ENCODE measurements around the gene ZFP36L2. TPM values are rescaled to one million over a fixed set of nuclear protein-coding genes. Genes with fewer than 3 reads are reported as not detected.

Gene ZFP36L2
- polyA plus RNA-seq, 1 of the 3 experiments (the other 2 are of a cell fraction), result 18.4 TPM

- POLR2A ChIA-PET, result no interaction called here
- CTCF ChIA-PET, result interaction anchor here (1.4 to 16.3 kb wide), 5 partner anchors 10 to 270 kb away, joined by 5 to 299 read pairs (median 22); no protein-coding TSS in a partner anchor
- Histone ChIP-seq H2AFZ (ENCODE audit: low read depth) (no peak overlapping the region), H3K4me1 (ENCODE audit: control insufficient read depth in 1 of 2, insufficient read depth in 2 of 2, low read depth in 1 of 2, low read length in 1 of 2) (peaks cover 36 to 42% of the 10 kb centered on the region in 2 experiments; a peak in 3 of 4 replicates), H3K27ac (ENCODE audit: low read depth in 2 of 2, low read length in 1 of 2) (no peak overlapping the region), H3K9me2 (no peaks in the 10 kb centered on the region), H3K4me3 (ENCODE audit: low read depth in 2 of 2, low read length in 1 of 2) (no peak overlapping the region), H3K27me3 (ENCODE audit: insufficient read depth) (no peaks in the 10 kb centered on the region), H3F3A (replicated peaks; ENCODE audit: insufficient read depth) (peaks cover 20% of the 10 kb centered on the region), H3K79me2 (ENCODE audit: insufficient read depth) (peaks cover 16% of the 10 kb centered on the region; the same call in 1 of the 2 replicates), H3K9ac (no peak overlapping the region), H3K4me2 (no peak overlapping the region), H3K9me3 (no peaks in the 10 kb centered on the region), H4K20me1 (ENCODE audit: insufficient read depth) (no peaks in the 10 kb centered on the region), H3K36me3 (replicated peaks in 1 of 2; ENCODE audit: control insufficient read depth in 1 of 2, insufficient read depth in 2 of 2, low read length in 1 of 2) (no peaks in the 10 kb centered on the region)
- TF ChIP-seq USF1 (IDR thresholded peaks at IDR 0.05; ENCODE audit: borderline replicate concordance, low read depth) (no peak), FOXM1 (IDR thresholded peaks at IDR 0.05; ENCODE audit: low read depth) (no peak), ELF1 (IDR thresholded peaks at IDR 0.05) (no peak), RCOR1 (IDR thresholded peaks at IDR 0.05; ENCODE audit: low read length) (no peak)
- no peak for DNase-seq
- WGBS (ENCODE audit: low lambda C conversion rate), result 90% methylated on average over 7 of the region's 8 CpGs
These were observed 9.8 kb downstream of the ZFP36L2 start for GRCh38 chr2:43216629-43217028.

- ChIA-PET POLR2A (no interaction called here), CTCF (interaction anchor here (0.9 to 16.3 kb wide), 5 partner anchors 9 to 269 kb away, joined by 3 to 299 read pairs (median 5); no protein-coding TSS in a partner anchor)
- Histone ChIP-seq H3K9me3 (no peaks in the 10 kb centered on the region), H3K4me2 (no peak overlapping the region), H3K27ac (ENCODE audit: low read depth in 2 of 2, low read length in 1 of 2) (no peak overlapping the region), H3K36me3 (replicated peaks in 1 of 2; ENCODE audit: control insufficient read depth in 1 of 2, insufficient read depth in 2 of 2, low read length in 1 of 2) (no peaks in the 10 kb centered on the region), H3F3A (replicated peaks; ENCODE audit: insufficient read depth) (peaks cover 11% of the 10 kb centered on the region), H3K4me3 (ENCODE audit: low read depth in 2 of 2, low read length in 1 of 2) (no peak overlapping the region), H3K9me2 (no peaks in the 10 kb centered on the region), H3K27me3 (ENCODE audit: insufficient read depth) (no peaks in the 10 kb centered on the region), H3K79me2 (ENCODE audit: insufficient read depth) (peaks cover 7% of the 10 kb centered on the region; the same call in 1 of the 2 replicates), H4K20me1 (ENCODE audit: insufficient read depth) (no peaks in the 10 kb centered on the region), H3K9ac (no peak overlapping the region), H2AFZ (ENCODE audit: low read depth) (no peak overlapping the region), H3K4me1 (ENCODE audit: control insufficient read depth in 1 of 2, insufficient read depth in 2 of 2, low read depth in 1 of 2, low read length in 1 of 2) (peaks cover 27 to 33% of the 10 kb centered on the region in 2 experiments; a peak in 3 of 4 replicates)
- 96% methylated on average over 6 of the region's 6 CpGs for WGBS (ENCODE audit: low lambda C conversion rate)
- TF ChIP-seq EZH2phosphoT487 (IDR thresholded peaks at IDR 0.05; ENCODE audit: borderline replicate concordance, low read depth) (no peak), GATA2 (CRISPR knock-in tag; IDR thresholded peaks at IDR 0.05) (no peak), TCF12 (IDR thresholded peaks at IDR 0.05) (no peak), SMC3 (IDR thresholded peaks at IDR 0.05; ENCODE audit: low read depth, low read length) (no peak), CHD2 (IDR thresholded peaks at IDR 0.05; ENCODE audit: low read length, partially characterized antibody) (no peak), JUND (IDR thresholded peaks at IDR 0.05) (no peak), NRF1 (IDR thresholded peaks at IDR 0.05; ENCODE audit: low read depth, low read length) (no peak), EP300 (IDR thresholded peaks at IDR 0.05; ENCODE audit: borderline replicate concordance in 1 of 2, low read depth in 1 of 2, low read length in 1 of 2) (no peak), TAF1 (IDR thresholded peaks at IDR 0.05; ENCODE audit: borderline replicate concordance, low read depth, low read length) (no peak)
- DNase-seq, result no peak
These were observed 10.6 kb downstream of the ZFP36L2 start for GRCh38 chr2:43215673-43216255.
